GM13977 (cell line): ENCODE results near the gene NLRP1.

Experiments used
- DNase-seq: peaks from one replicate; pipeline ENCODE4 v3.0.0; 2012; ENCODE audit warnings: low spot score
- CTCF ChIP-seq: IDR thresholded peaks from 2 replicates; pipeline ENCODE4 v1.5.1; 2012; ENCODE audit warnings: mild to moderate bottlenecking, control low read depth; ENCODE audit not compliant: insufficient read depth; ENCODE audit errors: extremely low read depth, missing control alignments
- in situ Hi-C: fragments of 300-500 bp; cut with MboI; formaldehyde crosslinking; loops from one replicate; pipeline ENCODE4 v1.12.0; 2022; ENCODE audit warnings: low sequenced_read_pairs, low pct_unique_long_range_greater_than_20kb, mixed read lengths, inconsistent platforms; ENCODE audit not compliant: unreplicated experiment

The NLRP1 gene

DNA sequence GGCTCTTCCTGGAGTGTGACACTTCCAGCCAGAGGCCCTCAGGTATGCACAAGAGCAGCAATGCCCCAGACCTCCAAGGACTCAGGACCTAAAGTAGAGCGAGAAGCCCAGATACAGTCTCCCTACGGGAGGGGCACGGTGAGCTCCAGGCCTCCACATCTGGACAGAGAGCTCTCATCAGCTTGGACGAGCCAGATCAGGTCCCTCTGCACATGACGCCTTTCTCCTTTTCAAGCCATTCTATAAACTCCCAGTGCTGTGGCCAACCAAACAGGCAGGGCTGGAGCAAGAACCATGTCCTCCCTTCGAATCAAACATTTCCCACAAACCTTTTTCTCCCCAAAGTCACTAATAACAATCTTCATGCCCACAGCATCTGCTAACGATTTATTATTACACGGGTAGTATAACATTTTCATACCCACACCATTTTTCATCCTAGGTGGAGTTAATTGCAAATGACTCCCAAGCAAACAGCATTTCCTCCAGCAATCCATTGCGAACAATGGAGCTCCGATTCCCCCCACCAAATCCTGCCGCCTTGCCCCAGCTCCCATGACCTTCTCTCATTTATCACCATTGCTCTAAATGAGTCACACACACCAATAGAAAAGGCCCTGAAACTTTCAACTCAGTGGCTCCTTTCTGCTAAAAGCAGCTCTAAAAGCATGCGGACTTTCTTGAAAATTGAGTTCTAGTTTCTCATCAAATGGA lies 24.2 kb upstream of the NLRP1 start:
- in situ Hi-C loops = no loop called here
- TF ChIP-seq CTCF = no peak
- no peak for DNase-seq

GRCh38 chr17:5607946-5608345 lies 23.6 kb upstream of the NLRP1 start:
- no peak for TF ChIP-seq CTCF
- DNase-seq = no peak
- in situ Hi-C loops = no loop called here

GRCh38 chr17:5605452-5605851 lies 21.1 kb upstream of the NLRP1 start:
- TF ChIP-seq CTCF = no peak
- in situ Hi-C loops = no loop called here
- no peak for DNase-seq

GRCh38 chr17:5600041-5600440 lies 15.7 kb upstream of the NLRP1 start:
- TF ChIP-seq CTCF = no peak
- DNase-seq = no peak
- in situ Hi-C loops = no loop called here

DNA sequence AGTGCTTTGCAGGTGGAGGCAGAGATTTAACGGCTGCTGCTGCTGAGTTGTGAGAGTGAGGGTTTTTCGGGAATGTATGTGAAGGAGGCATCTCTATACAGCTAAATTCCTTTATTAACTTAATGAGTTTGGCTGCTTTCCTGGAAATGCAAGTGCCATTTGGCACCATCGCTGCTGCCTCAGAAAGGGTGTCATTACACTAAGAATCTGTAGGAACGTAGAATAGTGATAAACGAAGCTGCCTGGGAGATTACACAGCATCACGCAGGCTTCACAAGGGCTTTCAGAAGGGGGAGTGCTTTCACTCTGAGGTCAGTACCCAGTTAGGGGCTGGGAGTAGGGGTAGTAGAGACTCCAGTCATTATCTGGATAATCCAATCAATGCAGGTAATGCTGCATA lies 14.1 kb upstream of the NLRP1 start:
- no peak for DNase-seq
- TF ChIP-seq CTCF = no peak
- in situ Hi-C loops = loop anchor here (10.0 kb wide), 1 partner anchor 816 kb away; no protein-coding TSS in a partner anchor

DNA sequence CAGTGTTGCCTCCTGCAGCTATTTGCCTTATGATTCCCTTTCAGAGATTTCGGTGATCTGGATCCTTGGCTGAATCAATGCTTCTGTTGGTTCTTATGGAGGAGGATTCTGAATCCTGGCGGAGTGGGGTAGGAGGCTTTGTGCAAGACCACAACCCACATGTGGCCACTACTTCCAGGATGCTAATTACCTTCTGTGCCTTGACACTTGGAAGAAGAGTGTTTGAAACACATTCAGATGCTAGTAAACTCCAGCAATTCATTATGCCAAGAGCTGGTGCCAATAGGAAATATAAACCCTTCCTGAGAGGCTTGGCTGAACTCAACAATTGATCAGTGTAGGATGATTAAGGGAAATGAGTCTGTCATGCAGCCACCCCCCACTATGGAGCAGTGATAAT lies 12.1 kb upstream of the NLRP1 start:
- TF ChIP-seq CTCF = no peak
- in situ Hi-C loops = loop anchor here (10.0 kb wide), 1 partner anchor 818 kb away; no protein-coding TSS in a partner anchor
- DNase-seq = no peak
